ENCODE measurements around the gene SOX5. TPM values are rescaled to one million over a fixed set of nuclear protein-coding genes. Genes with fewer than 3 reads are reported as not detected.
"Not testable (repeated sequence)": the region's sequence is repeated elsewhere in the genome, so short reads cannot be mapped to it uniquely, and the experiment has no call there.

Gene SOX5
- total RNA-seq, 1 donor: 12.8 TPM

- no peak overlapping the region for H3K4me3 ChIP-seq (ENCODE audit: low read depth, low read length)
- TF ChIP-seq, protein P1, sequence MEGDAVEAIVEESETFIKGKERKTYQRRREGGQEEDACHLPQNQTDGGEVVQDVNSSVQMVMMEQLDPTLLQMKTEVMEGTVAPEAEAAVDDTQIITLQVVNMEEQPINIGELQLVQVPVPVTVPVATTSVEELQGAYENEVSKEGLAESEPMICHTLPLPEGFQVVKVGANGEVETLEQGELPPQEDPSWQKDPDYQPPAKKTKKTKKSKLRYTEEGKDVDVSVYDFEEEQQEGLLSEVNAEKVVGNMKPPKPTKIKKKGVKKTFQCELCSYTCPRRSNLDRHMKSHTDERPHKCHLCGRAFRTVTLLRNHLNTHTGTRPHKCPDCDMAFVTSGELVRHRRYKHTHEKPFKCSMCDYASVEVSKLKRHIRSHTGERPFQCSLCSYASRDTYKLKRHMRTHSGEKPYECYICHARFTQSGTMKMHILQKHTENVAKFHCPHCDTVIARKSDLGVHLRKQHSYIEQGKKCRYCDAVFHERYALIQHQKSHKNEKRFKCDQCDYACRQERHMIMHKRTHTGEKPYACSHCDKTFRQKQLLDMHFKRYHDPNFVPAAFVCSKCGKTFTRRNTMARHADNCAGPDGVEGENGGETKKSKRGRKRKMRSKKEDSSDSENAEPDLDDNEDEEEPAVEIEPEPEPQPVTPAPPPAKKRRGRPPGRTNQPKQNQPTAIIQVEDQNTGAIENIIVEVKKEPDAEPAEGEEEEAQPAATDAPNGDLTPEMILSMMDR (IDR thresholded peaks at IDR 0.05; ENCODE audit: insufficient read depth, low read length): no peak
- DNase-seq (ENCODE audit: low read depth): no peak
Observed at GRCh38 chr12:23523339-23523738, 426.1 kb downstream of the SOX5 start.

- H3K4me3 ChIP-seq (ENCODE audit: low read depth, low read length); DNase-seq (ENCODE audit: low read depth): not testable (repeated sequence)
Observed at GRCh38 chr12:23519444-23519843, 430.0 kb downstream of the SOX5 start.

GRCh38 chr12:23515785-23516184, 433.7 kb downstream of the SOX5 start:
- DNase-seq (ENCODE audit: low read depth); H3K4me3 ChIP-seq (ENCODE audit: low read depth, low read length): not testable (repeated sequence)

DNA sequence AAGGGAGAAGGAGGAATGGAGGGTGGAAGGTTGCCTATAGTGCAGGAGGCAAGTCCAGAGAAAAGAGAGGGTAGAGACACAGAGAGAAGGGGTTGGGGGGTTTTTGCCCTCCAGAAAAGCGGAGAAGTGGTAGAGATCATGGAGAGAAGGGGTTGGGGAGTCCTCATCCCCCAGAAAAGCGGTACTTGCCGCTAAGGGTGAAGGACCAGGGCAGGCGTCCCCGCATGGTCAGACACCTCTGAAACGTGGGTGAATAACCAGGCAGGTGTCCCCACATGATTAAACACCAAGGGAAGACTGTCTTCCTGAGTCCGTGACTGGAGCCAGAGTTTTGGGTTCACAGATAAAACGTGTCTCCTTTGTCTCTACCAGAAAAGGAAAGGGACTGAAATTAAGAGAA, 439.0 kb downstream of the SOX5 start:
- H3K4me3 ChIP-seq (ENCODE audit: low read depth, low read length): no peak overlapping the region
- TF ChIP-seq, protein P1 (IDR thresholded peaks at IDR 0.05; ENCODE audit: insufficient read depth, low read length): no peak
- DNase-seq (ENCODE audit: low read depth): no peak

DNA sequence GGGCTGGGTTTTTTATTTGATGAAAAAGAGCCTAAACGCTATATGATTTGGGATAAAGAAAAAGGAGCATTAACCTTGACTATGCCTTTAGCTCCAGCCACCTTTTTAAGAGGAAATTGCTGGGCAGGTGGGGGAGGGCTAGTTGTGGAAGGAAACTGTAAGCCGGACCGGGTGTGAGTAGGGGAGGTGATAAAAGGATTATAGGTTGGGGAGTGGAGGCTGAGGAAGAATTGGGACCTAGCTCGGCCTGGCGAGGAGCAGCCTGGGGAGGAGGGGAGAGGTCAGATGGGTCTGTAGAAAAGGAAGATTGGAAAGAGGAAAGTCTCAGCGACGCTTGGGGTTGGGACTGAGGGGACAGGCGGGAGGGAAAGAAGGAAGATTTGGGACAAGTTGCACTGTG, 439.6 kb downstream of the SOX5 start:
- not testable (repeated sequence) for H3K4me3 ChIP-seq (ENCODE audit: low read depth, low read length); DNase-seq (ENCODE audit: low read depth)

DNA sequence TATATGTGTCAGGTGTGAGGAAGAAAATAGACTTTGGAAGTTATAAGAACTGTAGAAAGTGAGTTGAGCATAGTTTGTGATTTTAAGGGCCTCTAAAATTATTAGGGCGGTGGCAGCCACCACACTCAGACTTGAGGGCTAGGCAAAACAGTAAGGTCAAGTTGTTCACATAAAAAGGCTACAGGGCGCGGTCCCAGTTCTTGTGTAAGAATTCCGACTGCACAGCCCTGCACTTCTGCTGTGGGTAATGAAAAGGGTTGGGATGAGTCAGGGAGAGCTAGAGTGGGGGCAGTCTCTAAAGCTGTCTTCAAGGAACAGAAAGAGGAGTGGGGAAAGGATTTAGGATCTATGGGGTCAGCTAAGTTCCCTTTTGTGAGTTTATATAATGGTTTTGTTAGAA, 441.7 kb downstream of the SOX5 start:
- not testable (repeated sequence) for DNase-seq (ENCODE audit: low read depth); H3K4me3 ChIP-seq (ENCODE audit: low read depth, low read length)

GRCh38 chr12:23505736-23506135, 443.7 kb downstream of the SOX5 start:
- H3K4me3 ChIP-seq (ENCODE audit: low read depth, low read length); DNase-seq (ENCODE audit: low read depth): not testable (repeated sequence)

DNA sequence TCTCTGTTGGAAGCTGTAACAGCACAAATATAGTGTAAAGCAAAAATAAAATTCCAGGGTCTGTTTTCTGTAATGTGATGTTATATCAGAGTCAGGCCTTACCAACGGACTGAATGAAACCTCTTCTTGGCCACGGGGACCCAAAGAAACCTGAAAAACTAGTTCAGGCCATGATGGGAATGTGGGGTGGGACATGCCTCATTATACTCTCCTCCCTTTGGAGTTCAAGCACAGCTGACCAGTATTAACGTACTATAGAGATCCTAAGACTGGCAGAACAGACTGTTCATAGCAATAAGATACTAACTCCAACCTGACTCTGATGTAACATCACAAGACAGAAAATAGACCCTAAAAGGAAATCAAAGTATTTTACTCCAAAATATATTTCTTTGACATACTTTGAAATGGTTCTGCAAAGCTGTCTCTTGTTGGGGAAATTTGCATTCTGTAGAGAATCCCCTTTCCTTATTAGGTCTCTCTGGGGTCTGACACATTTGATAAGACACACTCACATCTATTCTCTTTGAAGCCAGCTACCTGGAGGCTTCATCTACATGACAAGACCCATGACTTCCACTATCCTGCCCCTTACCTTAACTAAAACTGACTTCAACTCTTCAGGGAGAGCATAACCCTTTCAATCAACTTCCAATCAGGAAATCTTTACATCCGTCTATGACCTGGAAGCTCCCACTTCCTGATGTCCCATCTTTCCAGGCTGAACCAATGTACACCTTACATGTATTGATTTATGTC, 444.6 kb downstream of the SOX5 start:
- TF ChIP-seq, protein P1 (IDR thresholded peaks at IDR 0.05; ENCODE audit: insufficient read depth, low read length): no peak
- DNase-seq (ENCODE audit: low read depth): no peak
- no peak overlapping the region for H3K4me3 ChIP-seq (ENCODE audit: low read depth, low read length)

GRCh38 chr12:23504043-23504442, 445.4 kb downstream of the SOX5 start:
- no peak for DNase-seq (ENCODE audit: low read depth)
- TF ChIP-seq, protein P1 (IDR thresholded peaks at IDR 0.05; ENCODE audit: insufficient read depth, low read length): no peak
- no peak overlapping the region for H3K4me3 ChIP-seq (ENCODE audit: low read depth, low read length)

- TF ChIP-seq, protein P1 (IDR thresholded peaks at IDR 0.05; ENCODE audit: insufficient read depth, low read length): no peak
- no peak overlapping the region for H3K4me3 ChIP-seq (ENCODE audit: low read depth, low read length)
- DNase-seq (ENCODE audit: low read depth): no peak
Observed at GRCh38 chr12:23503544-23503943, 445.9 kb downstream of the SOX5 start.
